Naive thymus-derived CD4-positive, alpha-beta T cell (primary cell): Measurements from ENCODE around the gene UTS2R. TPM values are rescaled to one million over a fixed set of nuclear protein-coding genes. Genes with fewer than 3 reads are reported as not detected.

Experiments used
- ATAC-seq: fragments of 150-1000 bp; cut with Tn5 transposase; 2 replicates; pipeline ENCODE4 v1.10.0; 2021; ENCODE audit warnings: mild to moderate bottlenecking, moderate library complexity
- CTCF ChIA-PET: fragments of 350-600 bp; sonication (Branson Sonifier 250); formaldehyde crosslinking; loops from one replicate; lab custom pipeline; 2021; ENCODE audit warnings: antibody characterized with exemption; lab: Charles Lee
- POLR2A ChIA-PET: fragments of 350-600 bp; sonication (Branson Sonifier 250); formaldehyde crosslinking; loops from one replicate; lab custom pipeline; 2021; ENCODE audit warnings: antibody characterized with exemption, inconsistent platforms; lab: Charles Lee
- DNase-seq, 9 donors: peaks; one replicate each; pipeline versions ENCODE4 v3.0.0 to v3.0.0-alpha.2; 2020 to 2022; ENCODE audit warnings: mixed read lengths in 1 of 9
- H3K27ac ChIP-seq: one replicate; pipeline ENCODE4 v1.7.0; 2013; ENCODE audit warnings: mild to moderate bottlenecking, low read depth, low read length, moderate library complexity
- H3K27me3 ChIP-seq, 2 donors: one replicate each; pipeline ENCODE4 v1.7.0; 2013; ENCODE audit warnings: low read length in 2 of 2, mild to moderate bottlenecking in 2 of 2, moderate library complexity in 2 of 2; ENCODE audit not compliant: control insufficient read depth in 2 of 2, insufficient read depth in 2 of 2
- H3K36me3 ChIP-seq, 3 experiments: 1 replicate in 2 of 3; 2 replicates in 1 of 3; pipeline ENCODE4 v1.7.0; 2013; ENCODE audit warnings: low read length in 3 of 3, mild to moderate bottlenecking in 3 of 3, moderate library complexity in 1 of 3; ENCODE audit not compliant: insufficient read depth in 3 of 3, control insufficient read depth in 2 of 3
- H3K4me1 ChIP-seq, 2 donors: one replicate each; pipeline ENCODE4 v1.7.0; 2013; ENCODE audit warnings: low read length in 2 of 2, mild to moderate bottlenecking in 2 of 2, moderate library complexity in 1 of 2; ENCODE audit not compliant: control insufficient read depth in 2 of 2, insufficient read depth in 2 of 2
- H3K4me3 ChIP-seq: 2 replicates; pipeline ENCODE4 v1.7.0; 2013; ENCODE audit warnings: mild to moderate bottlenecking, low read length
- H3K9me3 ChIP-seq, 3 experiments: 1 replicate in 2 of 3; 2 replicates in 1 of 3; pipeline ENCODE4 v1.7.0; 2013; ENCODE audit warnings: low read length in 3 of 3; ENCODE audit not compliant: control insufficient read depth in 2 of 3
- H3K27ac Mint-ChIP-seq, 9 donors: one replicate each; pipeline ENCODE4 v1.8.0; 2020 to 2022; ENCODE audit warnings: mixed read lengths in 9 of 9, mild to moderate bottlenecking in 8 of 9, moderate library complexity in 5 of 9, inconsistent platforms in 2 of 9
- H3K27me3 Mint-ChIP-seq, 5 donors: one replicate each; pipeline ENCODE4 v1.8.0; 2021 to 2022; ENCODE audit warnings: mixed read lengths in 5 of 5, mild to moderate bottlenecking in 1 of 5
- H3K36me3 Mint-ChIP-seq, 5 donors: one replicate each; pipeline ENCODE4 v1.8.0; 2020 to 2022; ENCODE audit warnings: mixed read lengths in 5 of 5, mild to moderate bottlenecking in 3 of 5, inconsistent platforms in 1 of 5
- H3K4me1 Mint-ChIP-seq, 7 donors: one replicate each; pipeline ENCODE4 v1.8.0; 2020 to 2022; ENCODE audit warnings: mixed read lengths in 7 of 7, mild to moderate bottlenecking in 3 of 7, inconsistent platforms in 1 of 7
- H3K4me3 Mint-ChIP-seq, 10 donors: one replicate each; pipeline ENCODE4 v1.8.0; 2020 to 2022; ENCODE audit warnings: mild to moderate bottlenecking in 10 of 10, mixed read lengths in 10 of 10, moderate library complexity in 6 of 10, inconsistent platforms in 2 of 10
- H3K9me3 Mint-ChIP-seq, 11 donors: one replicate each; pipeline ENCODE4 v1.8.0; 2020 to 2022; ENCODE audit warnings: mixed read lengths in 11 of 11, mild to moderate bottlenecking in 4 of 11, inconsistent platforms in 1 of 11, moderate library complexity in 1 of 11
- intact Hi-C, 2 donors: fragments of 100-400 bp; cut with micrococcal nuclease; formaldehyde crosslinking; loops; one replicate each; pipeline ENCODE4 v1.15.1; 2023
- polyA plus RNA-seq, 2 donors: library from polyadenylated mRNA; unstranded; fragments of 300-500 nt; fragmentation: Illumina TruSeq; gene quantifications; one replicate each; pipeline ENCODE4 v1.2.3, GENCODE V29; 2021
- total RNA-seq, 6 experiments: library from RNA in 5 of 6; stranded (reverse) in 5 of 6; gene quantifications; 1 replicate in 5 of 6; 2 replicates in 1 of 6; pipeline ENCODE4 v1.2.3 and lab custom pipeline; 2021 to 2026

The UTS2R gene
- total and polyA plus RNA-seq, 7 experiments from 2014 or later = not detected

DNA sequence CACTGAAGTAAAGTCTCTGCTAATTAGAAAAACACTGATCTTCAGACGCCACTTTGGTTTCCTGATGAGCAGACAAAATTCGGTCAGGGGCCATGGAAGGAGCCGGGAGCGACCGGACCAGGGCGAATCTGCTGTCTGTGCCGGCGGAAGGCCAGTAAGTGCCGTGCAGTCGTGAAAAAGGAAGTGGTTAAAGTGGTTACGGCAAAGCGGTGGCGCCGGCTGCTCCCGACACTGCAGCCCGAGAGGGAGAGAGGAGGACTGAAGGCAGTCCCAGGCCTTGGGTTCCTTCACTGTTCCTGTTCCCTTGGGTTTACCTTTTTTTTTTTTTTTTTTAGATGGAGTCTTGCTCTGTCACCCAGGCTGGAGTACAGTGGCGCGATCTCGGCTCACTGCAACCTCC is 29.3 kb downstream of the UTS2R start:
- Mint-ChIP-seq H3K27me3 (no peaks in the 10 kb centered on the region), H3K4me1 (peaks cover 11 to 23% (median 13%) of the 10 kb centered on the region in 7 donors), H3K9me3 (no peaks in the 10 kb centered on the region), H3K36me3 (peaks cover 4 to 27% (median 12%) of the 10 kb centered on the region in 5 donors), H3K27ac (peak overlapping the region; percentile 30 to 93 (median 81)), H3K4me3 (peak overlapping the region; percentile 80 to 98 (median 84))
- H3K36me3 ChIP-seq = peaks cover 0 to 26% (median 10%) of the 10 kb centered on the region in 3 experiments
- no peaks in the 10 kb centered on the region for H3K9me3 ChIP-seq
- ChIA-PET POLR2A (interaction anchor here (0.6 to 1.2 kb wide), 2 partner anchors 16 to 18 kb away, joined by 3 to 5 read pairs; no protein-coding TSS in a partner anchor), CTCF (no interaction called here)
- peak overlapping the region; percentile 46 for H3K4me3 ChIP-seq
- ATAC-seq (peak; percentile 85), DNase-seq (peak; percentile 27 to 65 (median 41))
- H3K27ac ChIP-seq = no peak overlapping the region
- peaks cover 0 to 9% of the 10 kb centered on the region in 2 donors for H3K4me1 ChIP-seq
- no peaks in the 10 kb centered on the region for H3K27me3 ChIP-seq
- intact Hi-C loops = loop anchor here in 1 of 2 donors (1.0 kb wide), 1 partner anchor 12 kb away; no protein-coding TSS in a partner anchor

DNA sequence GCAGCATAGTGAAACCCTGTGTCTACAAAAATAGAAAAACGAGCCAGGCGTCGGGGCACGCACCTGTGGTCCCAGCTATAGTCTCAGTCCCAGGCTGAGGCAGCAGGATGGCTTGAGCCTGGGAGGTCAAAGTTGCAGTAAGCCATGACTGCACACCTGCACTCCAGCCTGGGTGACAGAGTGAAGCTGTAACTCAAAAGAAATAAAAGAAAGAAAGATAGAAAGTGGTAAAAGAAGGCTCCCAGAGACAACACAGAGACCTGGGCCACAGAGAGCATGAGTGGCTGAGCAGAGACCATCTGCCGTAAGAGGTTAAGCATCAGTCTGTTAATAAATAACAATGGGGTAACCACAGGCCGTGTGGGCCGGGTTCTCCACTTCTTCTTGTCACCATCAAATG is 31.3 kb downstream of the UTS2R start:
- H3K9me3 Mint-ChIP-seq = no peaks in the 10 kb centered on the region
- CTCF ChIA-PET = no interaction called here
- H3K27me3 ChIP-seq = no peaks in the 10 kb centered on the region
- H3K4me1 ChIP-seq = peaks cover 0 to 9% of the 10 kb centered on the region in 2 donors
- H3K4me3 Mint-ChIP-seq = no peak overlapping the region
- no peaks in the 10 kb centered on the region for H3K27me3 Mint-ChIP-seq
- H3K4me1 Mint-ChIP-seq = peaks cover 6 to 21% (median 16%) of the 10 kb centered on the region in 7 donors
- no peaks in the 10 kb centered on the region for H3K9me3 ChIP-seq
- intact Hi-C loops = no loop called here
- peak overlapping the region in 2 of 9 donors; percentile 41 to 64 for H3K27ac Mint-ChIP-seq
- peaks cover 0 to 30% (median 7%) of the 10 kb centered on the region in 5 donors for H3K36me3 Mint-ChIP-seq
- POLR2A ChIA-PET = interaction anchor here (0.6 kb wide), 2 partner anchors 227 to 593 kb away, joined by 3 read pairs; no protein-coding TSS in a partner anchor
- no peak overlapping the region for H3K27ac ChIP-seq
- H3K36me3 ChIP-seq = peaks cover 0 to 20% (median 10%) of the 10 kb centered on the region in 3 experiments
- no peak for DNase-seq
- no peak overlapping the region for H3K4me3 ChIP-seq
- no peak for ATAC-seq

DNA sequence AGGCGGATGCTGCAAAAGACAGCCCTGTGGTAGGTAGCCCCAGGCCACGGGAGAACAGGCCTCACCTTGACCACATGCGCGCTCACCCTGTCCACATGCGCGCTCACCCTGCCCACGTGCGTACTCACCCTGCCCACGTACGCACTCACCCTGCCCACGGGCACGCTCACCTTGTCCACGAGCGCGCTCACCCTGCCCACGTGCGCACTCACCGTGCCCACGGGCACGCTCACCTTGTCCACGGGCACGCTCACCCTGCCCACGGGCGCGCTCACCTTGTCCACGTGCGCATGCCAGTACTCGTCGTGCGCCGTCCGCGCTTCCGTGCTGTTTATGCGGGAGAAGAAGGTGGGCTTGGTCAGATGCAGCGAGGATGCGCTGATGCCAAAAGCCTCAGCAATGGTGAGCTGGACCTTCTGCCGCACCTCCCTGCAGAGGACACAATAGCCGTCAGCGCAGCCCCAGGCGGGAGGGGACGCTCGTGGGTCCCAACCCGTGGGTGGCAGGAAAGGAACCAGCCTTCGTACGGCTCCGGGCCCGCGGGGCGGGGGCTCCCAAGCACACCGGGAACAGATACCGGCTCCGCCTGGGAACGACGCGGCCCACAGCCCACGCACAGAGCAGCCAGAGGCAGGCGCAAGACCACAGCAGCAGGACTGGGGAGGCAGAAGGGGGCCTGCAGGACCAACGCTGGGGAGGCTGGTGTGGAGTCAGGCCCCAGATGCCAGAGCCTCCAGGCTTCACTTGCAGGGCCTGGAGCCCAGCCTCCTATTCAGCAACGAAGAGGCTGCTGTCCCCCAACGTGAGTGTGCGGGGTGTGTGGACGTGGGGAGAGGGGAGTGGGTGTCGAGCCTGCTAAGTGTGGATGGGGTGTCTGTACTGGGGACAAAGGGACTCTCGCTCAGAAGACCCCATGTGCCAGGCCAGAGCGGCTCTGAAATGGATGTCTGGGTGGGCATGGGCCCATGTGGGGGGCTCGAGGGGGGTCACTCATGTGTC is 32.4 kb downstream of the UTS2R start:
- peaks cover 0 to 9% of the 10 kb centered on the region in 2 donors for H3K4me1 ChIP-seq
- CTCF ChIA-PET = no interaction called here
- H3K27ac ChIP-seq = no peak overlapping the region
- Mint-ChIP-seq H3K4me1 (peaks cover 6 to 21% (median 17%) of the 10 kb centered on the region in 7 donors), H3K27ac (no peak overlapping the region), H3K36me3 (peaks cover 0 to 38% (median 7%) of the 10 kb centered on the region in 5 donors), H3K4me3 (no peak overlapping the region), H3K27me3 (no peaks in the 10 kb centered on the region), H3K9me3 (no peaks in the 10 kb centered on the region)
- no peaks in the 10 kb centered on the region for H3K9me3 ChIP-seq
- no peaks in the 10 kb centered on the region for H3K27me3 ChIP-seq
- POLR2A ChIA-PET = no interaction called here
- H3K36me3 ChIP-seq = peaks cover 0 to 26% (median 10%) of the 10 kb centered on the region in 3 experiments
- ATAC-seq (no peak), DNase-seq (no peak)
- intact Hi-C loops = no loop called here
- no peak overlapping the region for H3K4me3 ChIP-seq

DNA sequence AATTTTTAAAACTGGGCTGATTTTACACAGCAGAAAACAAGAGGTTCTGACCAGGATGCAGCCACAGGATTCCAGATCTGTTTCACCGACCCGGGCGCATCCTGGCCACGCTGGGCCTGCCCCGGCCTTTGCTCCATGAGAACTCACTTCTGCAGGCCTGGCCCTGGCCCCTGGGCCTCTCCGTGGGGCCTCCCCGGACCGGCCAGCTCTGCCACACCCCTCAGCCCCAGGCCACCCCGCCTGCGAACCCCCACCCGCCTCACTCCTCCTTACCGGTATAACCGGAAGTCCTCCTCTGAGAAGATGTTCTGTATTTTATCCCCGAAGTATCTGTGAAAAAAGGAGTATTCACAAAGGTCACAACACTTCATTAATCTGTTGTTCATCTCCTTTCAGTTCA is 33.5 kb downstream of the UTS2R start:
- peaks cover 6 to 23% (median 17%) of the 10 kb centered on the region in 7 donors for H3K4me1 Mint-ChIP-seq
- H3K27ac Mint-ChIP-seq = no peak overlapping the region
- ATAC-seq = no peak
- H3K27ac ChIP-seq = no peak overlapping the region
- POLR2A ChIA-PET = no interaction called here
- no peak overlapping the region for H3K4me3 Mint-ChIP-seq
- peaks cover 0 to 9% of the 10 kb centered on the region in 2 donors for H3K4me1 ChIP-seq
- intact Hi-C loops = no loop called here
- no peaks in the 10 kb centered on the region for H3K9me3 Mint-ChIP-seq
- H3K27me3 ChIP-seq = no peaks in the 10 kb centered on the region
- H3K9me3 ChIP-seq = no peaks in the 10 kb centered on the region
- H3K4me3 ChIP-seq = no peak overlapping the region
- no peaks in the 10 kb centered on the region for H3K27me3 Mint-ChIP-seq
- CTCF ChIA-PET = no interaction called here
- DNase-seq = no peak
- peaks cover 0 to 37% (median 7%) of the 10 kb centered on the region in 3 experiments for H3K36me3 ChIP-seq
- H3K36me3 Mint-ChIP-seq = peaks cover 0 to 40% (median 7%) of the 10 kb centered on the region in 5 donors

DNA sequence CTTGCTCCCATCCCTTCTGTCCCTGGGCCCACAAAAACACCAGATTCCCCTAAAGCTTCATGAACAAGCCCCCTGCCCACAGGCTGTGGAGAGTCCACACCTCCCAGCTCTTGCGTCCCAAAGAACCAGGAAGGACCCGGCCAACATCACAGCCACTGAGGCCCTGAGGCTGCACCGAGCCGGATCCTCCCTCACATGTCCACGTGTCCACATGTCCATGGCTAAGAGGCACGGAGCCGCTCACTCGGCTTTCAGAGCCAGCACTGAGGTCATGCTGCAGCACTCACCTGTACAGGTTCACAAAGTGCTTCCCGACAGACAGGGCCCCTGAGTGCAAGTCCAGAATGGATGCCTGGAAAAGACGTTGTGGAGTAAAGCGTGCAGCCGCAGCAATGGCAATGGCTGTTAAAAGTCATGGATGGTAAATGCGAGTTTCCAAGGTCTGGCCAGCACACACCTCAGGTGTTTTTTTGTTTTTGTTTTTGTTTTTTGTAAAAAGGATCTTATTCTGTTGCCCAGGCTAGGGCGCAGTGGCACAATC is 34.6 kb downstream of the UTS2R start:
- intact Hi-C loops = no loop called here
- Histone ChIP-seq H3K9me3 (no peaks in the 10 kb centered on the region), H3K36me3 (peaks cover 0 to 41% (median 7%) of the 10 kb centered on the region in 3 experiments), H3K4me1 (peaks cover 0 to 3% of the 10 kb centered on the region in 2 donors), H3K27me3 (no peaks in the 10 kb centered on the region), H3K27ac (no peak overlapping the region), H3K4me3 (no peak overlapping the region)
- Mint-ChIP-seq H3K27ac (no peak overlapping the region), H3K4me3 (no peak overlapping the region), H3K4me1 (peaks cover 0 to 15% (median 8%) of the 10 kb centered on the region in 7 donors), H3K9me3 (no peaks in the 10 kb centered on the region), H3K36me3 (peaks cover 0 to 40% (median 7%) of the 10 kb centered on the region in 5 donors), H3K27me3 (no peaks in the 10 kb centered on the region)
- ATAC-seq = no peak
- ChIA-PET CTCF (no interaction called here), POLR2A (no interaction called here)
- DNase-seq = no peak

DNA sequence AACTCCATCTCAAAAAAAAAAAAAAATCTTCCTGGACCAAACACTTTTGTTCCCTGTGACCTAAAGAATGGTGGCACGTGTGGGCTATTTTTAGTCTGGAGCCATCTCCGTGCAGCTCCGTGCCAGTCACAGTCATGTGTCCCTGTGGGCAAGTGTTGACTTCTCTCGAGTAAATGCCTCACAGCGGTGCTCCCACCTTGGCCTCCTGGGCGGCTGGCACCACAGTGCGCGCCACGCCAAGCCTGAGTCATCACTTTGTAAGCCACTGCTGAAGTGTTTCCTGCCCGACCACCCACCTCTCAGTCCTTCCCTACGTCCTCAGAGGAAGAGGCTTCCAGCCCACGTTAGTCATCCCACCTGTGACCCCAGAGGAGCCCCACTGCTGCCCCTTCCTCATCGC is 35.7 kb downstream of the UTS2R start:
- Mint-ChIP-seq H3K4me1 (peaks cover 0 to 12% (median 0%) of the 10 kb centered on the region in 7 donors), H3K9me3 (no peaks in the 10 kb centered on the region), H3K27ac (no peak overlapping the region), H3K27me3 (no peaks in the 10 kb centered on the region), H3K36me3 (peaks cover 0 to 40% (median 7%) of the 10 kb centered on the region in 5 donors), H3K4me3 (no peak overlapping the region)
- ChIA-PET CTCF (no interaction called here), POLR2A (interaction anchor here (0.6 kb wide), 2 partner anchors 48 to 49 kb away, joined by 3 to 5 read pairs; no protein-coding TSS in a partner anchor)
- Histone ChIP-seq H3K4me3 (no peak overlapping the region), H3K4me1 (no peaks in the 10 kb centered on the region), H3K36me3 (peaks cover 0 to 47% (median 7%) of the 10 kb centered on the region in 3 experiments), H3K9me3 (no peaks in the 10 kb centered on the region), H3K27ac (no peak overlapping the region), H3K27me3 (no peaks in the 10 kb centered on the region)
- ATAC-seq = no peak
- no peak for DNase-seq
- intact Hi-C loops = no loop called here
